NK-92 treated with Interleukin-12 subunit alpha and Interleukin-12 subunit beta, amount 100 ng/mL, for 24 hours (cell line): ENCODE data around the gene CXCL14.

ENCODE experiments used
- DNase-seq: peaks from one replicate; lab custom pipeline; 2025; lab: John Stamatoyannopoulos, UW

CXCL14 gene

GRCh38 chr5:135567661-135568060 is 11.1 kb downstream of the CXCL14 start:
- DNase-seq = no peak

- DNase-seq = no peak
These were observed 12.1 kb downstream of the CXCL14 start for GRCh38 chr5:135566422-135567400.

- peak; percentile 37 for DNase-seq
These were observed 12.9 kb downstream of the CXCL14 start for GRCh38 chr5:135565725-135566421.

GRCh38 chr5:135565266-135565665 is 13.5 kb downstream of the CXCL14 start:
- no peak for DNase-seq

- DNase-seq = no peak
These were observed 14.5 kb downstream of the CXCL14 start for GRCh38 chr5:135564331-135564730.

GRCh38 chr5:135561266-135561665 is 17.5 kb downstream of the CXCL14 start:
- DNase-seq = no peak

GRCh38 chr5:135560858-135561257 is 17.9 kb downstream of the CXCL14 start:
- peak; percentile 51 for DNase-seq

GRCh38 chr5:135559354-135559753 is 19.4 kb downstream of the CXCL14 start:
- no peak for DNase-seq

- no peak for DNase-seq
These were observed 21.5 kb downstream of the CXCL14 start for GRCh38 chr5:135557076-135557838.

GRCh38 chr5:135556620-135557019 is 22.2 kb downstream of the CXCL14 start:
- DNase-seq = no peak

- DNase-seq = no peak
These were observed 23.3 kb downstream of the CXCL14 start for GRCh38 chr5:135555530-135555929.

GRCh38 chr5:135553688-135554462 is 24.9 kb downstream of the CXCL14 start:
- DNase-seq = no peak

GRCh38 chr5:135551593-135552447 is 27.0 kb downstream of the CXCL14 start:
- DNase-seq = peak; percentile 18

- DNase-seq = no peak
These were observed 29.4 kb downstream of the CXCL14 start for GRCh38 chr5:135549413-135549812.

GRCh38 chr5:135547590-135548254 is 31.1 kb downstream of the CXCL14 start:
- no peak for DNase-seq

GRCh38 chr5:135546912-135547311 is 31.9 kb downstream of the CXCL14 start:
- no peak for DNase-seq

- no peak for DNase-seq
These were observed 32.7 kb downstream of the CXCL14 start for GRCh38 chr5:135546101-135546500.

GRCh38 chr5:135545099-135545498 is 33.7 kb downstream of the CXCL14 start:
- no peak for DNase-seq

- DNase-seq = no peak
These were observed 35.1 kb downstream of the CXCL14 start for GRCh38 chr5:135543485-135544304.
